Naive B cell (primary cell): ENCODE results near the gene VSTM4. TPM values are rescaled to one million over a fixed set of nuclear protein-coding genes. Genes with fewer than 3 reads are reported as not detected.

Source experiments
- ATAC-seq, 2 donors: fragments of 150-1000 bp; cut with Tn5 transposase; 2 replicates each; pipeline ENCODE4 v1.10.0; 2021; ENCODE audit warnings: low read depth in 2 of 2, mild to moderate bottlenecking in 2 of 2, moderate library complexity in 2 of 2
- DNase-seq: peaks from one replicate; pipeline ENCODE4 v3.0.0; 2022
- H3K27ac Mint-ChIP-seq, 6 donors: one replicate each; pipeline ENCODE4 v1.8.0; 2020 to 2022; ENCODE audit warnings: mild to moderate bottlenecking in 6 of 6, mixed read lengths in 6 of 6, moderate library complexity in 5 of 6, inconsistent platforms in 2 of 6
- H3K27me3 Mint-ChIP-seq, 3 donors: one replicate each; pipeline ENCODE4 v1.8.0; 2021 to 2022; ENCODE audit warnings: mixed read lengths in 3 of 3, mild to moderate bottlenecking in 1 of 3
- H3K36me3 Mint-ChIP-seq, 2 donors: one replicate each; pipeline ENCODE4 v1.8.0; 2020 to 2022; ENCODE audit warnings: mixed read lengths in 2 of 2, inconsistent platforms in 1 of 2, mild to moderate bottlenecking in 1 of 2
- H3K4me1 Mint-ChIP-seq, 3 donors: one replicate each; pipeline ENCODE4 v1.8.0; 2020 to 2022; ENCODE audit warnings: mixed read lengths in 3 of 3, inconsistent platforms in 1 of 3, mild to moderate bottlenecking in 1 of 3, moderate library complexity in 1 of 3
- H3K4me3 Mint-ChIP-seq, 8 donors: one replicate each; pipeline ENCODE4 v1.8.0; 2020 to 2022; ENCODE audit warnings: mild to moderate bottlenecking in 8 of 8, mixed read lengths in 8 of 8, moderate library complexity in 8 of 8, inconsistent platforms in 2 of 8
- H3K9me3 Mint-ChIP-seq, 7 donors: one replicate each; pipeline ENCODE4 v1.8.0; 2020 to 2022; ENCODE audit warnings: mixed read lengths in 7 of 7, mild to moderate bottlenecking in 5 of 7, inconsistent platforms in 2 of 7, moderate library complexity in 1 of 7
- polyA plus RNA-seq, 6 donors: library from polyadenylated mRNA; unstranded; fragments of 300-500 nt; fragmentation: Illumina TruSeq; gene quantifications; one replicate each; pipeline ENCODE4 v1.2.3, GENCODE V29; 2021; ENCODE audit warnings: low read depth in 6 of 6

Gene VSTM4
- polyA plus RNA-seq, 6 donors from 2014 or later, result 0.04 to 0.17 (median 0.11) TPM; not detected in 3

DNA sequence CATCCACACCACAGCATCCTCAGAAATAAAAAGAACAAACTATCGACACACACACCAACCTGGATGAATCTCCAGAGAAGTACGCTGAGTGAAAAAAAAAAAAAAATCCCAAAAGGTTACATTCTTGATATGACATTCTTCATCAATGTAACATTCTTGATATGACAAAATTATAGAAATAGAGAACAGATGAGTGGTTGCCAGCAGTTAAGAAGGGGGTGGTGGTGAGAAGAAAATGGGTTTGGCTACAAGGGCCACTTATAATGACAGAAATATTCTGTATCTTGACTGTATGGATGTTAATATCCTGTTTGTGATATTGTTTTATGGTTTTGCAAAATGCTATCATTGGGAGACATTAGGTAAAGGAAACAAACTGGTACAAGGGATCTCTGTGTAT, 36.9 kb downstream of the VSTM4 start:
- H3K27ac Mint-ChIP-seq, result no peak overlapping the region
- H3K4me3 Mint-ChIP-seq, result no peak overlapping the region
- peaks cover 21 to 45% (median 39%) of the 10 kb centered on the region in 3 donors for H3K27me3 Mint-ChIP-seq
- H3K9me3 Mint-ChIP-seq, result no peaks in the 10 kb centered on the region
- DNase-seq, result no peak
- no peaks in the 10 kb centered on the region for H3K36me3 Mint-ChIP-seq
- no peak for ATAC-seq
- peaks cover 0 to 5% (median 0%) of the 10 kb centered on the region in 3 donors for H3K4me1 Mint-ChIP-seq

GRCh38 chr10:49076741-49077521, 38.4 kb downstream of the VSTM4 start:
- Mint-ChIP-seq H3K36me3 (no peaks in the 10 kb centered on the region), H3K27me3 (peaks cover 21 to 45% (median 39%) of the 10 kb centered on the region in 3 donors), H3K9me3 (peaks cover 0 to 4% (median 0%) of the 10 kb centered on the region in 7 donors), H3K27ac (no peak overlapping the region), H3K4me1 (peaks cover 0 to 5% (median 0%) of the 10 kb centered on the region in 3 donors), H3K4me3 (peak overlapping the region in 1 of 8 donors; percentile 49)
- DNase-seq (no peak), ATAC-seq (no peak)

- H3K4me3 Mint-ChIP-seq, result no peak overlapping the region
These were observed 39.0 kb downstream of the VSTM4 start for GRCh38 chr10:49076319-49076718.

GRCh38 chr10:49075743-49076142, 39.6 kb downstream of the VSTM4 start:
- peaks cover 21 to 45% (median 39%) of the 10 kb centered on the region in 3 donors for H3K27me3 Mint-ChIP-seq
- no peaks in the 10 kb centered on the region for H3K36me3 Mint-ChIP-seq
- no peak overlapping the region for H3K27ac Mint-ChIP-seq
- H3K4me3 Mint-ChIP-seq, result no peak overlapping the region
- H3K9me3 Mint-ChIP-seq, result peaks cover 0 to 4% (median 0%) of the 10 kb centered on the region in 7 donors
- H3K4me1 Mint-ChIP-seq, result peaks cover 0 to 5% (median 0%) of the 10 kb centered on the region in 3 donors
- ATAC-seq (no peak), DNase-seq (no peak)

More at GRCh38 chr10:49076319-49076718, 39.0 kb downstream of the VSTM4 start:
- Mint-ChIP-seq H3K4me1 (peaks cover 0 to 5% (median 0%) of the 10 kb centered on the region in 3 donors), H3K9me3 (peaks cover 0 to 4% (median 0%) of the 10 kb centered on the region in 7 donors), H3K27me3 (peaks cover 21 to 45% (median 39%) of the 10 kb centered on the region in 3 donors), H3K36me3 (no peaks in the 10 kb centered on the region), H3K27ac (no peak overlapping the region)
- ATAC-seq, result no peak
- no peak for DNase-seq

DNA sequence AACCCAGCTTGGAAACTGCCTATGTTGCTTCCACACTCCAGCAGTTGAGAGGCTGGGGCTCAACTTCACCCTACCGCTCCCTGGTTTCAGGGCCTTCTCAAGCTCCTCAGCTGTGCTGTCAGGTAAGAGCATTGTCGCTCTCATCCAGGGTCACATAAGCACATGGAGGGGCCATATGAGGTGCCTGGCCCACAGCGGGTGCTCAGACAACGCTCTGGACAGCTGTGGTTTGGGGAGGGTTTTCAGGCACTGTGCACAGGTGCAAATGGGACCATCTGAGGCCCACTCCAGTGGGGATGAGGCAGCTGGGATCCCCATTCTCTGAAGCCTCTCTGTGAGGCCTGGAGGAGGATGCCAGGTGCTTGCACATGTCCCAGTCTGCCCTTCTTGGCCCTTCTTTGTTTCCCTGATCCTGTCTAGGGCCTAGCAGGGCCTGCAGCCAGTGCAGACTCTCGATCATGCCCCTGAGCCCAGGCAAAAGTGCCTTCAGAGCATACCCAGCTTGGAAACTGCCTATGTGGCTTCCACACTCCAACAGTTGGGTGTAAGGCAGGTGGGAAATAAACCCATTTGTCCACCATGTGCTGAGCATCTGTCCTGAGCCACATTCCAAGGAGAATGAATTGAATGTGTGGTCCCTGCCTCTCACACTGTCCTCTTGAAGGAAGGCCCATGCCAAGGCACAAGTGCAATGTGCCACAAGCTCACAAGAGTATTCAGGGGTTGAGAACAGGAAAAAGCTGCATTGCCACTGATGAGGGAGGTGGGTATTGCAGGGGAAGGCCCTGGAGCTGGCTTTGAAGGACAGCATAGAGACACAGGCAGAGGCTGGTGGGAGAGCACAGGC, 40.3 kb downstream of the VSTM4 start:
- peaks cover 17 to 39% (median 38%) of the 10 kb centered on the region in 3 donors for H3K27me3 Mint-ChIP-seq
- no peak overlapping the region for H3K27ac Mint-ChIP-seq
- no peaks in the 10 kb centered on the region for H3K36me3 Mint-ChIP-seq
- peaks cover 0 to 4% (median 0%) of the 10 kb centered on the region in 7 donors for H3K9me3 Mint-ChIP-seq
- H3K4me1 Mint-ChIP-seq, result peaks cover 0 to 5% (median 0%) of the 10 kb centered on the region in 3 donors
- DNase-seq (no peak), ATAC-seq (no peak)
- no peak overlapping the region for H3K4me3 Mint-ChIP-seq

GRCh38 chr10:49072166-49072885, 43.0 kb downstream of the VSTM4 start:
- H3K4me3 Mint-ChIP-seq, result no peak overlapping the region
- peaks cover 0 to 5% (median 0%) of the 10 kb centered on the region in 3 donors for H3K4me1 Mint-ChIP-seq
- peaks cover 13 to 35% (median 33%) of the 10 kb centered on the region in 3 donors for H3K27me3 Mint-ChIP-seq
- ATAC-seq (no peak), DNase-seq (no peak)
- H3K36me3 Mint-ChIP-seq, result no peaks in the 10 kb centered on the region
- peaks cover 0 to 4% (median 0%) of the 10 kb centered on the region in 7 donors for H3K9me3 Mint-ChIP-seq
- no peak overlapping the region for H3K27ac Mint-ChIP-seq

DNA sequence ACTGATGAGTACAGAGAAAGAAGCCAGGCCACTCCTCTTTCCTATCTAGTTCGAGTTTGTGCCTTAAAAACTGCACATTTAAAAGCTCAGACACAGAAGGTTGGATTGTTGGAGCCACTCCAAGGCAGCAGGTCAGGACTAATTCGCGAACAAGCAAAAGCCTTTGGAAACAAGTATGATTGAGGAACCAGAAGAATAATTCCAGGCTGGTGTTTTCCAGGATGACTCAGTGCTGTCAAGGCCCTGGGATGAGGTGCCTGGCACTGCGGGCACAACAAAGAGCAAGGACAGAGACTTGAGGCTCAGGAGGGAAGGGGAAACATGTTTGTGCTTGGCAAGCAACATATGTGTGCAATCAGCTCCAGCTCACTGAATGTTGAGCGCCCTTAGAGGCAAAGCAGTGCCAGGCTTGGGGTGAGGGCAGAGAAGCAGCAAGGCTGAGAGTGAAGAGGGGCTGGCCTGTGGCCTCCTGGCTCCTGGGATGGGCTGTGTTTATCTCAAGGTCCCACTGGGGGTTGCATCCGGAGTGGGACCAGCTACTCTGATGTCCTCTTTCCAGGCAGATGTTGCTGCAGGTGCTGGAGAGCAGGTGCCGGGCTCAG, 44.1 kb downstream of the VSTM4 start:
- H3K36me3 Mint-ChIP-seq, result no peaks in the 10 kb centered on the region
- no peak overlapping the region for H3K4me3 Mint-ChIP-seq
- ATAC-seq, result no peak
- peaks cover 0 to 4% (median 0%) of the 10 kb centered on the region in 7 donors for H3K9me3 Mint-ChIP-seq
- no peak for DNase-seq
- peak overlapping the region in 2 of 6 donors; percentile 16 to 23 for H3K27ac Mint-ChIP-seq
- H3K27me3 Mint-ChIP-seq, result peaks cover 4 to 24% (median 22%) of the 10 kb centered on the region in 3 donors
- peaks cover 0 to under 1% (median 0%) of the 10 kb centered on the region in 3 donors for H3K4me1 Mint-ChIP-seq

- Mint-ChIP-seq H3K4me3 (no peak overlapping the region), H3K27me3 (peaks cover 9 to 19% (median 17%) of the 10 kb centered on the region in 3 donors)
- no peak for ATAC-seq
These were observed 44.6 kb downstream of the VSTM4 start for GRCh38 chr10:49070701-49071100.

DNA sequence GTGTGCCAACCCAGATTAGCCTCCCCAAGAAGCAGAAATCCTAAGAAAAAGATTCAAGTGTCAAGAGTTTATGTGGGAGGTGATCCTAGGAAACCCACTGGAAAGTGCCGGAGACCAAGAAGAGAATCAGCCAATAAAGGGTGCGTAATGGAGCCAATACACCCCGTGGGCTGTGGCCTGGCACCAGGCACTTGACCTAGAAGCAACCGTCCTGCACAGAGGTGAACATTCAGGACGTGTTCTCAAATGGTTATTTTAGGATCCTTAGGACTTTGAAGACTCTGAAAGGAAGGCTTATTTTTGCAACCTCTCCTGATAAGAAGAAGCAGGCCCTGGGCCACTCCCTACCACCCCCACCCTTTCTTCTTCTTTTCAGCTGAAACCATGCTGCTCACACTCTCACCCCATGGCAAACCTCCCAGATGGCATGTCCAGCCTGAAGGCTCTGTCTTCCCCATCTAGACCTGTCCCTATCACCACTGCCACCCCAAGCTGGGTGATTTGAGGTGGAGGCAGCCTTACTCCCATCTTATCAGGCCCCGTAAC, 46.6 kb downstream of the VSTM4 start:
- H3K27me3 Mint-ChIP-seq, result peaks cover under 1 to 12% (median 4%) of the 10 kb centered on the region in 3 donors
- peaks cover 0 to 11% (median 3%) of the 10 kb centered on the region in 7 donors for H3K9me3 Mint-ChIP-seq
- peaks cover 0 to 3% of the 10 kb centered on the region in 2 donors for H3K36me3 Mint-ChIP-seq
- no peak for DNase-seq
- H3K27ac Mint-ChIP-seq, result no peak overlapping the region
- H3K4me1 Mint-ChIP-seq, result no peaks in the 10 kb centered on the region
- H3K4me3 Mint-ChIP-seq, result no peak overlapping the region
- no peak for ATAC-seq

More at GRCh38 chr10:49070701-49071100, 44.6 kb downstream of the VSTM4 start:
- H3K4me1 Mint-ChIP-seq, result no peaks in the 10 kb centered on the region
- H3K9me3 Mint-ChIP-seq, result peaks cover 0 to 4% (median 0%) of the 10 kb centered on the region in 7 donors
- no peak for DNase-seq
- H3K27ac Mint-ChIP-seq, result peak overlapping the region in 1 of 6 donors; percentile 75
- H3K36me3 Mint-ChIP-seq, result no peaks in the 10 kb centered on the region

DNA sequence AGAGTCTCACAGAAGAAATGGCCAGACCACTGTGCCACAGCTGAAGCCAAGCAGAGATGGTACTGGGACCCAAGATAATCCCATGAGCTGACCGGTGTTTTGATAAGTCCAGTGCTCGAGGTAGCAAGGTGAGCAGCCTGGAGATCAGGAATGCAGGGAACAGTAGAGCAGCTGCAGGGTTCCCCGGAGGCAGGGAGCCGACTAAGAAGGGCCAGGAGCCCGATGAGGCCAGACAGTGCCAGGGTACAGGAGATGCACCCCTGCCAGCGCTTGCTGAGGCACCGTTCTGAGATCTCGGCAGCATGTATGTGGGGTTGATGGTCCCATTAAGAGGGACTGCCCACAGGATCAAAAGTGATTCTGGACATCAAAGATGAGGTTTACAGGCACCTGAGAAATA, 47.1 kb downstream of the VSTM4 start:
- Mint-ChIP-seq H3K27ac (no peak overlapping the region), H3K4me3 (no peak overlapping the region), H3K9me3 (peaks cover 0 to 16% (median 7%) of the 10 kb centered on the region in 7 donors), H3K27me3 (peaks cover 0 to 18% (median 4%) of the 10 kb centered on the region in 3 donors), H3K4me1 (no peaks in the 10 kb centered on the region), H3K36me3 (peaks cover 0 to 3% of the 10 kb centered on the region in 2 donors)
- no peak for DNase-seq
- ATAC-seq, result no peak

DNA sequence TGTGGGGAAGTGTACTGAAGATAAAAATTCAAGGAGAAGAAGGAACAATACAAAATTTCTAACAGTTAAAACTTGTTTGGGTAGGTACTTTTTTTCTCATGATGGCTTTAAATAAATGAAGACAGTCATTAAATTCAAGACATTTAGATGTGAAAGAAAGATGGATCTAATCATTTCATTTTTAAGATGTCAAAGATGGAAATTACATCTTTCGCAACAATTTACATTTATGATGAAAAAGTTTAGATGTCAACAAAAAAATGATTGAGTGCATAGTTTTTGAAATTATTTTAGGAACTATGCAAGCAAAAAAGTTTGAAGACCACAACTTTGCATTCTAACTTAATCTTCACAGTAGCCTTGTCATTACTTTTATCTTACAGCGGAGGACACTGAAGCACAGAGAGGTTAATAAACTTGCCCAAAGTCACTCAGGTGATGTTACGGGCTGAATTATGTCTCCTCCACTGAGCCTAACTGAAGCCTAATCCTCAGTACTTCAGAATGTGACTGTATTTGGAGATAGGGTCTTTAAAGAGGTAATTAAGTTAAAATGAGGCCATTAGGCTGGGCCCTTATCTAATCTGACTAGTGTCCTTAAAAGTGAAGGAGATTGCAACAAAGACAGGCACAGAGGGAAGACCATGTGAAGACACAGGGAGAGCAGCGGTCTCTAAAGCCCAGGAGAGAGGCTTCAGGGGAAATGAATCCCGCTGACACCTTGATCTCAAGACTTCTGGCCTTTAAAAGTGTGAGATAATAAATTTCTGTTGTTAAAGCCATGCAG, 48.2 kb downstream of the VSTM4 start:
- H3K4me1 Mint-ChIP-seq, result no peaks in the 10 kb centered on the region
- H3K27ac Mint-ChIP-seq, result no peak overlapping the region
- H3K27me3 Mint-ChIP-seq, result peaks cover 0 to 18% (median 4%) of the 10 kb centered on the region in 3 donors
- DNase-seq (no peak), ATAC-seq (no peak)
- H3K36me3 Mint-ChIP-seq, result peaks cover 9 to 11% of the 10 kb centered on the region in 2 donors
- no peak overlapping the region for H3K4me3 Mint-ChIP-seq
- H3K9me3 Mint-ChIP-seq, result peaks cover 6 to 27% (median 14%) of the 10 kb centered on the region in 7 donors

- H3K4me3 Mint-ChIP-seq, result no peak overlapping the region
These were observed 53.1 kb downstream of the VSTM4 start for GRCh38 chr10:49062229-49062628.

More at GRCh38 chr10:49062229-49062628, 53.1 kb downstream of the VSTM4 start:
- H3K27ac Mint-ChIP-seq, result no peak overlapping the region
- H3K27me3 Mint-ChIP-seq, result peaks cover 0 to 27% (median 11%) of the 10 kb centered on the region in 3 donors
- peaks cover 16 to 52% (median 34%) of the 10 kb centered on the region in 7 donors for H3K9me3 Mint-ChIP-seq
- DNase-seq (no peak), ATAC-seq (no peak)
- H3K4me1 Mint-ChIP-seq, result no peaks in the 10 kb centered on the region
- H3K36me3 Mint-ChIP-seq, result peaks cover 17 to 20% of the 10 kb centered on the region in 2 donors
